K562 (cell line): ENCODE results near the gene RPS6KA4. TPM values are rescaled to one million over a fixed set of nuclear protein-coding genes. Genes with fewer than 3 reads are reported as not detected.

Experiments
- AFF4 ChIP-seq: sonication (generic); formaldehyde crosslinking; IDR thresholded peaks from 2 replicates; pipeline ENCODE4 v1.8.0; 2023; ENCODE audit warnings: mild to moderate bottlenecking, missing genetic modification reagents
- CBX5 ChIP-seq: IDR thresholded peaks from 2 replicates; pipeline ENCODE4 v1.6.1; 2014; ENCODE audit warnings: low read depth, borderline replicate concordance
- CHD2 ChIP-seq: IDR thresholded peaks from 2 replicates; pipeline ENCODE4 v1.6.1; 2011; ENCODE audit warnings: low read depth, low read length
- CREM ChIP-seq: IDR thresholded peaks from 2 replicates; pipeline ENCODE4 v1.6.1; 2014; ENCODE audit warnings: antibody characterized with exemption, low read depth
- GATA2 ChIP-seq: sonication (generic); formaldehyde crosslinking; IDR thresholded peaks from 2 replicates; pipeline ENCODE4 v1.4.0; 2020; ENCODE audit warnings: mild to moderate bottlenecking, missing genetic modification reagents
- NR0B1 ChIP-seq: fragments of 450-650 bp; IDR thresholded peaks from one replicate; pipeline ENCODE4 v1.6.1; 2018; ENCODE audit warnings: mild to moderate bottlenecking, moderate library complexity; ENCODE audit not compliant: partially characterized antibody
- ZNF253 ChIP-seq: fragments of 250-450 bp; sonication (Bioruptor Pico); conservative IDR thresholded peaks from 2 replicates; pipeline ENCODE4 v1.6.1; 2021; ENCODE audit warnings: mild to moderate bottlenecking
- ZNF354B ChIP-seq: fragments of 250-450 bp; sonication (Bioruptor Pico); IDR thresholded peaks from 2 replicates; pipeline ENCODE4 v1.4.0; 2020
- polyA plus RNA-seq, 8 experiments: library from polyadenylated mRNA; depleted of rRNA in 4 of 8; stranded (reverse) in 5 of 8; unstranded in 3 of 8; fragments of >200 nt; fragmentation: Nextera tagmentation in 2 of 8; fragmentation: Illumina TruSeq in 1 of 8; extraction: Ambion mirVana in 2 of 8; extraction: Trizol in 1 of 8; gene quantifications; 2 replicates each; pipeline versions ENCODE4 v1.2.1 to v1.2.3, GENCODE V29; 2011 to 2014; ENCODE audit warnings: inconsistent platforms in 1 of 8, missing spikeins in 1 of 8
- total RNA-seq, 7 experiments: library from RNA; depleted of rRNA in 6 of 7; stranded (reverse); fragments of >200 nt in 6 of 7; fragmentation: Illumina TruSeq in 2 of 7; extraction: Trizol in 2 of 7; gene quantifications; 2 replicates each; pipeline versions ENCODE4 v1.2.1 to v1.2.3, GENCODE V29; 2011 to 2021; ENCODE audit warnings: low replicate concordance in 1 of 7

Gene RPS6KA4
- total and polyA plus RNA-seq, 9 of the 15 experiments (the other 6 are each of a cell fraction or from before 2014, with no cell fraction given): 0.15 to 23.8 (median 9.8) TPM

- TF ChIP-seq GATA2 (CRISPR knock-in tag) (peak; percentile 98), CREM (peak; percentile 87), CBX5 (0 out of 2 replicates have a peak, but pooled peaks have one; percentile 24), NR0B1 (no peak), CHD2 (peak; percentile 47; the same call in 1 of the 2 replicates), ZNF253 (CRISPR knock-in tag) (no peak), ZNF354B (CRISPR knock-in tag) (no peak), AFF4 (0 out of 2 replicates have a peak, but pooled peaks have one; percentile 57)
Observed at GRCh38 chr11:64334764-64335735, 23.9 kb upstream of the RPS6KA4 start (continued).
